GM06990 (cell line): ENCODE results near the gene HOXB3.

Source experiments
- DNase-seq: peaks from one replicate; pipeline ENCODE4 v3.0.0-alpha.2; 2011; ENCODE audit not compliant: insufficient read length; ENCODE audit errors: extremely low read depth
- H3K27me3 ChIP-seq: replicated peaks from 2 replicates; pipeline ENCODE4 v1.6.0; 2011; ENCODE audit warnings: low read length; ENCODE audit not compliant: control insufficient read depth, insufficient read depth
- H3K36me3 ChIP-seq: 2 replicates; pipeline ENCODE4 v1.5.1; 2011; ENCODE audit warnings: low read length; ENCODE audit not compliant: control insufficient read depth, insufficient read depth
- H3K4me3 ChIP-seq: replicated peaks from 2 replicates; pipeline ENCODE4 v1.5.1; 2011; ENCODE audit warnings: low read depth, mild to moderate bottlenecking, control low read depth, low read length
- CTCF ChIP-seq: IDR thresholded peaks from 2 replicates; pipeline ENCODE4 v1.5.1; 2011; ENCODE audit warnings: low read length, control low read depth, mild to moderate bottlenecking, inconsistent platforms; ENCODE audit not compliant: insufficient read depth, poor library complexity, severe bottlenecking

Gene HOXB3

DNA sequence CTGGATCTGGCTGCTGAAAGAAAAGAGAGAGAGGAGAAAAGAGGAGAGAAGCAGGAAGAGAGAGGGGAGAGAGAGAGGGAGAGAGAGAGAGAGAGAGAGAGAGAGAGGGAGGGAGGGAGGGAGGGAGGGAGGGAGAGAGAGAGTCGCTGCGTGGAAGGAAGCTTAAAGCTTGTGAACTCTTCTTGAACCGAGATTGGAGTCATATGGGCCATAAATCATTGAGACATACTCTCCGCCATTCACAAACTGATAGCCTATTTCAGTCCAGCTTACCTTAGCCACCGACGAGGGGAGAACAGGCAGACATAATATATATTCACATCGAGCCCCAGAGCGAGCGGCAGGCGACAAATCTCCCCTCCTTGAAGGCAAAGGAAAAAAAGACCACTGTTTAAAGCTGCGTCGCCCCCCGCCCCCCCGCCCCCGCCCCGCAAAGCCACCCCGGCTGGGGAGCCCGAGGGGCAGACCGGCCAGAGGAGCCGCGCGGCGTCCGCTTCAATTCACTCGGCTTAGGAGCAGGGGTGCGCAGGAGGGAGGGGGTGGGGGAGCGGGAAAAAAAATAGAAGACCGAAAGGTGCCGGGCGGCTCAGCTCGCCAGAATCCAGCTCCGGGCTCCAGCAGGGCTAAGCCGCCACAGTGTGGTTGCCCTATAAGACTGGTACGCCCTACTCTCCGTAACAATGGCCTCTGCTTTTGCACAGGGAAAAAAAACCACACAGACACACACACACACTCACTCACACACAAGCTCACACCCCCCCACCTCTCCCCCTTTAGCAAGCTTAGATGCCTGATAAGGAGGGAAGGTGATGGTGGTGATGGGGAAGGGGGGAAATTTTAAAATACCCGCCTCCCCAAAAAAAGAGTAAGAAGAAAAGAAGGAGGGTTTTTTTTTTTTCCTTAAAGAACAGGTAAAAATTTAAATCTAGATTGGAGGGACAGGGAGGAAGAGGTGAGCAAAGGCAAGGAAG, 34.5 kb downstream of the HOXB3 start:
- TF ChIP-seq CTCF: no peak
- Histone ChIP-seq H3K4me3 (no peak overlapping the region), H3K27me3 (no peaks in the 10 kb centered on the region), H3K36me3 (no peaks in the 10 kb centered on the region)
- DNase-seq: no peak

GRCh38 chr17:48554412-48555257, 35.4 kb downstream of the HOXB3 start:
- H3K4me3 ChIP-seq: no peak overlapping the region
- no peaks in the 10 kb centered on the region for H3K27me3 ChIP-seq
- H3K36me3 ChIP-seq: no peaks in the 10 kb centered on the region
- no peak for DNase-seq
- no peak for TF ChIP-seq CTCF

DNA sequence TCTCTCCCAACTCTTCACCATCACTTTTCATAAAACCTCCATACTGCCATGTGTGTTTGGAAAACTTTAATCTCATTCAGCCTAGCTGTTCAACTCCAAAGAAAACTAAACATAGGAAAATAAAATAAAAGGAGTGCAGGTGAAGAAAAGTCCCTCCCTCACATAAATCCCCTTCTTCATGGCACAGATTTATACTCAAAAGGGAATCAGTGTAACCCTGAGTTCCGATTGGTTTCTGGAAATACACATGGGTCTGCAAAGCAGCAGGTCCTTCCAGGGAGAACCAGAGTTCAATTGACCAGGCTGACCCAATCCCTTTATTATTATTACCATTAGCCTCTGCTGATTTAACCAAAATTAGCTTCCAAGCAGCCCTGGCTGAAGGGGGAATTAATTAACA, 36.2 kb downstream of the HOXB3 start:
- no peak for DNase-seq
- Histone ChIP-seq H3K4me3 (no peak overlapping the region), H3K36me3 (no peaks in the 10 kb centered on the region), H3K27me3 (no peaks in the 10 kb centered on the region)
- no peak for TF ChIP-seq CTCF

DNA sequence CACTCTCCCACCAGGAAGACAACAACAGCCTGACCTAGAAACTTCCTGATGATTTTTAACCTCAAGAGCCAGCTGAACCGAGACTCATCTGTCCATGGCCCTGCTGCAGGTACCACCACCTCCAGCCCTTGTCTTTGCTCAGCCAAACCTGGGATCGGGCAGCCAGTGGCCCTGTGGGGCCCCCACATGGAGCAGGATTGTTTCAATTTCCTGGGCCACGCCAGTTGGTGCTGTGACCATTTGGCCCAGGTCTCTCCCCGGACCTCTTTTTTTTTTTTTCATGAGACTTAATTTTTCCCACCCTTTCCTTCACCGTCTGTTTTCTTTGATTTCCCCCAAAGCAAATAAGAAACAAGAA, 36.9 kb downstream of the HOXB3 start:
- H3K36me3 ChIP-seq: no peaks in the 10 kb centered on the region
- H3K27me3 ChIP-seq: no peaks in the 10 kb centered on the region
- no peak overlapping the region for H3K4me3 ChIP-seq

GRCh38 chr17:48552466-48553189, 37.4 kb downstream of the HOXB3 start:
- no peak for DNase-seq
- Histone ChIP-seq H3K27me3 (no peaks in the 10 kb centered on the region), H3K4me3 (no peak overlapping the region), H3K36me3 (no peaks in the 10 kb centered on the region)
- TF ChIP-seq CTCF: no peak

More for the DNA sequence above, 36.9 kb downstream of the HOXB3 start:
- DNase-seq: no peak
- TF ChIP-seq CTCF: no peak
